Adrenal gland (tissue), 5 donors: Measurements from ENCODE around the gene OR4P4.

ENCODE experiments used
- CTCF ChIP-seq, 6 experiments: fragments of 450-650 bp in 4 of 6; fragments of 200-600 bp in 2 of 6; sonication (generic) in 1 of 6; IDR thresholded peaks; 1 replicate in 5 of 6; 2 replicates in 1 of 6; pipeline versions ENCODE4 v1.5.1 to v1.8.0; 2016 to 2021; ENCODE audit warnings: antibody characterized with exemption in 6 of 6, mild to moderate bottlenecking in 2 of 6, moderate library complexity in 1 of 6
- POLR2A ChIP-seq, 2 donors: fragments of 450-650 bp; IDR thresholded peaks; one replicate each; pipeline ENCODE4 v1.6.1; 2017; ENCODE audit warnings: antibody characterized with exemption in 2 of 2, mild to moderate bottlenecking in 2 of 2, moderate library complexity in 1 of 2
- donor health status: DM: no; HTN: no; CAD: no.

GRCh38 chr11:55661901-55662300, 27.0 kb downstream of the OR4P4 start, which contains the start of gene OR4C6:
- no peak for TF ChIP-seq CTCF (IDR thresholded peaks at IDR 0.05)
- no peak for TF ChIP-seq POLR2A (IDR thresholded peaks at IDR 0.05)
